GM12891 (cell line): Measurements from ENCODE around the gene PTDSS2.

Experiments
- DNase-seq: peaks from one replicate; pipeline ENCODE4 v3.0.0; 2011; ENCODE audit warnings: low spot score; ENCODE audit not compliant: insufficient read length
- FAIRE-seq: peaks from 2 replicates; lab custom pipeline; 2011; peaks lifted over from hg19 to GRCh38; lab: Jason Lieb, UNC
- PAX5 ChIP-seq: IDR thresholded peaks from 2 replicates; pipeline ENCODE4 v1.6.1; 2011; ENCODE audit warnings: low read length, moderate library complexity, mild to moderate bottlenecking; ENCODE audit not compliant: insufficient read depth, severe bottlenecking
- POLR2A ChIP-seq: IDR thresholded peaks from 2 replicates; pipeline ENCODE4 v1.6.1; 2011; ENCODE audit warnings: low read depth, low read length, control low read depth
- POLR2AphosphoS5 ChIP-seq: IDR thresholded peaks from 2 replicates; pipeline ENCODE4 v1.6.1; 2011; ENCODE audit warnings: low read depth, low read length, control low read depth
- POU2F2 ChIP-seq: IDR thresholded peaks from 2 replicates; pipeline ENCODE4 v1.6.1; 2011; ENCODE audit warnings: low read depth, mild to moderate bottlenecking, control low read depth, low read length, moderate library complexity
- SPI1 ChIP-seq: IDR thresholded peaks from 2 replicates; pipeline ENCODE4 v1.6.1; 2011; ENCODE audit warnings: low read depth, low read length, control low read depth
- TAF1 ChIP-seq: IDR thresholded peaks from 2 replicates; pipeline ENCODE4 v1.6.1; 2011; ENCODE audit warnings: low read depth, low read length, control low read depth

The PTDSS2 gene

GRCh38 chr11:414318-414857 lies 35.7 kb upstream of the PTDSS2 start:
- FAIRE-seq (no peak), DNase-seq (no peak)
- TF ChIP-seq POLR2AphosphoS5 (no peak), TAF1 (no peak), PAX5 (no peak), POU2F2 (no peak), POLR2A (no peak)

- TF ChIP-seq POLR2A = no peak
- no peak for TF ChIP-seq POLR2AphosphoS5
- no peak for TF ChIP-seq TAF1
- TF ChIP-seq PAX5 = no peak
- TF ChIP-seq SPI1 = no peak
- TF ChIP-seq POU2F2 = no peak
- DNase-seq = no peak
- no peak for FAIRE-seq
Observed at GRCh38 chr11:415640-416041, 34.4 kb upstream of the PTDSS2 start.

GRCh38 chr11:416051-416756 lies 33.9 kb upstream of the PTDSS2 start:
- peak; percentile 41 for FAIRE-seq
- no peak for DNase-seq
- no peak for TF ChIP-seq TAF1
- TF ChIP-seq PAX5 = no peak
- TF ChIP-seq POU2F2 = no peak
- no peak for TF ChIP-seq POLR2A
- TF ChIP-seq SPI1 = no peak
- no peak for TF ChIP-seq POLR2AphosphoS5

- TF ChIP-seq POLR2AphosphoS5 = no peak
- TF ChIP-seq PAX5 = no peak
- TF ChIP-seq SPI1 = no peak
- no peak for TF ChIP-seq TAF1
- no peak for TF ChIP-seq POU2F2
- TF ChIP-seq POLR2A = no peak
- DNase-seq (no peak), FAIRE-seq (peak; percentile 40)
Observed at GRCh38 chr11:416757-417621, 33.1 kb upstream of the PTDSS2 start.

GRCh38 chr11:417652-418342 lies 32.3 kb upstream of the PTDSS2 start:
- no peak for TF ChIP-seq POLR2A
- no peak for TF ChIP-seq TAF1
- no peak for TF ChIP-seq POLR2AphosphoS5
- TF ChIP-seq POU2F2 = no peak
- no peak for TF ChIP-seq PAX5
- no peak for TF ChIP-seq SPI1
- no peak for DNase-seq
- no peak for FAIRE-seq

- no peak for FAIRE-seq
- no peak for DNase-seq
- TF ChIP-seq POU2F2 = no peak
Observed at GRCh38 chr11:418343-419247, 31.5 kb upstream of the PTDSS2 start.

- no peak for DNase-seq
- FAIRE-seq = no peak
- TF ChIP-seq POU2F2 (no peak), SPI1 (no peak), TAF1 (no peak), POLR2A (no peak), POLR2AphosphoS5 (no peak), PAX5 (no peak)
Observed at GRCh38 chr11:419248-420005, 30.7 kb upstream of the PTDSS2 start.
